GM11168 (cell line): ENCODE measurements around the gene MCRIP1.

ENCODE experiments used
- in situ Hi-C: fragments of 300-500 bp; cut with MboI; formaldehyde crosslinking; loops from one replicate; pipeline ENCODE4 v1.12.0; 2022; ENCODE audit warnings: low sequenced_read_pairs; ENCODE audit not compliant: unreplicated experiment

The MCRIP1 gene

DNA sequence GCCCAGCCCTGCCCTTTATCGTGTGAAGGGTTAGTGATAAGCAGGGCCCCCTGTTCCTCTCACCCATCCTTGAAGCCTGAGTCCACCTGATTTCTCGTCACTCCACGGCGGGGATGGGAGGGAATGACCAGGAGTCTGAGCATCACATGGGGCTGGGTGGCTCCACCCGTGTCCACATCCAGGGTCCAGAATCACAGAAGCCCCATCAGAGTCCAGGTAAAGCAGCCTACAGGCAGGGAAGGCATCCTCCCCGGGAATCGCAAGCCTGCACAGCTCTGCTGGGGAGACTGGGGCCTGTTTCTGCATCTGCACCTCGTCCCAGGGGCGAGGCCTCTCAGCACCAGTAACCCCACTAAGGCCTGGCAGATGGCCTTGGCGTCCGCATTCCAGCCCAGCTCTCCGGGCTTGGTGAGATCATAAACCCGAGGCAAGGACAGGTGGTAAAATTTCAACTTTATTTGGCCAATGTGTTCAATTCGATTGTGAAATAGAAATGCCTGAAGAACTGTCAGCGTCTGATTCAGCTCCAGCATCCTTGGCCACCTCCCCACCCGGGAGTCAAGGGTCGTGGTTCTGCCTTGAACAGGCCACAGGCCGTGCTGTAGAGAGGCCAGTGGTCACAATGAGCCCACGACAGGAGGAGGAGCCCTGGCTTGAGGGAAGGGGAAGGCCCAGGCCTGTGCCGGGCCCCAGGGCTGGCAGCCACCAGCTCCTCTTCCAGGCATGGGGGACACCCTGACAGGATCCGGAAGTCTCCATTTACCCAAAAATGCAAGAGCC lies 9.8 kb upstream of the MCRIP1 start:
- in situ Hi-C loops: loop anchor here (25.0 kb wide), 1 partner anchor 106 kb away; no protein-coding TSS in a partner anchor

DNA sequence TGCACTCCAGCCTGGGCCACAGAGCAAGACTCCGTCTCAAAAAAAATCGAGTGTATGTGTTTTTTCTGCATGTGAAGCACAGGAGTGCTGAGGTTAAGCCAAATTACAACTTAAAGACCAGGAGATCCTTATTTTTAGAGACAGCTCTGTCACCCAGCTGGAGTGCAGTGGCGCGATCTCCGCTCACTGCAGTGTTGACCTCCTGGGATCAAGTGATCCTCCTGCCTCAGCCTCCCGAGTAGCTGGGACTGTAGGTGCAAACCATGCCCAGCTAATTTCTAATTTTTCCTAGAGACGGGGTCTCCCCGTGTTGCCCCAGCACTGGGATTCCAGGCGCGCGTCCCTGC lies 9.3 kb upstream of the MCRIP1 start:
- in situ Hi-C loops: loop anchor here (25.0 kb wide), 1 partner anchor 105 kb away; no protein-coding TSS in a partner anchor

GRCh38 chr17:81841866-81842265 lies 8.8 kb upstream of the MCRIP1 start:
- in situ Hi-C loops: loop anchor here (25.0 kb wide), 1 partner anchor 105 kb away; no protein-coding TSS in a partner anchor

GRCh38 chr17:81840826-81841778 lies 8.0 kb upstream of the MCRIP1 start:
- in situ Hi-C loops: loop anchor here (25.0 kb wide), 1 partner anchor 104 kb away; no protein-coding TSS in a partner anchor

- in situ Hi-C loops: loop anchor here (25.0 kb wide), 1 partner anchor 103 kb away; no protein-coding TSS in a partner anchor
These were observed 7.0 kb upstream of the MCRIP1 start for GRCh38 chr17:81840059-81840458.

DNA sequence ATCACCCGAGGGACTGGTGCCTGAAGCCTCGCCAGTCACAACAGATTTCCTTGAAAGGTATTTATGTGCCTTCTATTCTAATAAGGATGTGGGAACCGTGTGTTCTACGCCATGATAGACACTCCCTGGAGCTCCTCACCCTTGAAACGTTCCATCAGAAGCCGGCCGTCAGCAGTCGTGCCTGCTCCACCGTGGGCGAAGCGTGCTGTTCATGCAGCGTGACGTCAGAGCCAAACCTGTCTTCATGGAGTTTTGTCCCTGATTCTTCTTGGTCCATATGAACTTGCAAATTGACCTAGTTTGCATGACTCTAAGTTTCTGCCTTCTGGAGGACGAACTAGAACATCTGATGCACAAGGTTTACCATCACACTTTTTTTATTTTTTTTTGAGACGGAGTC lies 6.2 kb upstream of the MCRIP1 start:
- in situ Hi-C loops: loop anchor here (25.0 kb wide), 1 partner anchor 102 kb away; no protein-coding TSS in a partner anchor

DNA sequence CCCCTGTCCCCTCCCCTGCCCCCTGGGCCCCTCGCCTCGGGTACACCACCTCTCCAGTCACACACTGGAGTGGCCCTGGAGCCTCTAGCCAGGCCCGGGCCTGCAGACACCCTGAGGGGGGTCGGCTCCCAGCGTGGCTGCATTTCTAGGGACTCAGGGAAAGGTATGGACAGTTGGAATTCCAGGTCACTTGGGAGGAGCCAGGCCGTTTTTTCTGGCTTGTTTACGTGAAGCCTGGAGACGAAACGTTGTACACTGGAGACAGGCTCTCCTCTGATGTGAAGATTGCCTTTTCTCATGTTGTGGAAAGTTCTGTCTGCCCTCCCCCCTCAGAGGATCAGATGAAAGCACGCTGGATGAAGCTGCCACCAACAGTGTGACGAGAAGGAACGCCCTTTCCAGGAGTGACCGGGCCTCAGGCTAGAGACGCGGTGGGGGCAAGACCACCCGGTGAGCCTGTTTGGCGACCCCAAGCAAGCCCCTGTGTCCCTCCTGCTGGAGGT lies 5.7 kb upstream of the MCRIP1 start:
- in situ Hi-C loops: loop anchor here (25.0 kb wide), 1 partner anchor 102 kb away; no protein-coding TSS in a partner anchor

DNA sequence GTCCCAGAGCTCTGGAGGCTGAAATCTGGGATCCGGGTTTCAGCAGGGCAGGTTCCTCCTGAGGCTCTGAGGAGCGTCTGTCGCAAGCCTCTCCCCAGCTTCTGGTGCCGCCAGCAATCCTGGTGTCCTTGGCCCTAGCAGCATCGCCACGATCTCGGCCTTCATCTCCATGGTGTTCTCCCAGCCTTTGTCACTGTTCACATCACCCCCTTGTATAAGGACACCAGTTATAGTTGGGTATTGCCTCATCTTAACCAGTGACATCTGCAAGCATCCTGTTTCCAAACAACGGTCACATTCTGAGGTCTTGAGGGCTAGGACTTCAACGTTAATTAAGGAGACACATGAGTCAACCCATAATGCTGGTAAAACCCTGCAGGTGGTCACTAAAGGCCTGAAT lies 4.5 kb upstream of the MCRIP1 start:
- in situ Hi-C loops: loop anchor here (25.0 kb wide), 1 partner anchor 100 kb away; no protein-coding TSS in a partner anchor

DNA sequence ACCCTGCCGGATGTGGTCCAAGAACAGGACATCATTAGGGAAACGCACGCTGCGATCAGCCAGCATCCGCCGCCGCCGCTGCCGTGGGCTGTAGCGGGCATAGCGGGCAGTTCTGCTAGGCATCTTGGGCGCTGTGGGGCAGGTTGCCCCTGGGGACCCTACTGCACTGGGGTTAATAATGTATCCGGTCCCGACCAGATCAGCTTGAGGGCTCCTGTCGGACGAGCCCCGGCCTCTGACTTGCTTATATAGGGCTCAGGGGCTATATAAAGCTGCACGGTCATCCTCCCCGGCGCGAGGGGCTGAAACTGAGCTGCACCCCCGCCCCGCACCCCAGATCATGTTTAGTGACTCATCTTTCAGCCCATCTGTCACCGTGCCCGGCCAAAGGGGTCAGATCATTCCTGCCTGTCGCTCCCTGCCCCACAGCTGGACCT lies 1.8 kb upstream of the MCRIP1 start, which contains the start of gene PPP1R27:
PPP1R27 (minus strand) TSS at position 220 of the 437 bp plus-strand sequence; CDS start at position 123, 97 bp downstream.
- in situ Hi-C loops: loop anchor here (25.0 kb wide), 1 partner anchor 98 kb away; no protein-coding TSS in a partner anchor

- in situ Hi-C loops: loop anchor here (25.0 kb wide), 1 partner anchor 97 kb away; no protein-coding TSS in a partner anchor
These were observed 1.1 kb upstream of the MCRIP1 start for GRCh38 chr17:81833921-81834830.

DNA sequence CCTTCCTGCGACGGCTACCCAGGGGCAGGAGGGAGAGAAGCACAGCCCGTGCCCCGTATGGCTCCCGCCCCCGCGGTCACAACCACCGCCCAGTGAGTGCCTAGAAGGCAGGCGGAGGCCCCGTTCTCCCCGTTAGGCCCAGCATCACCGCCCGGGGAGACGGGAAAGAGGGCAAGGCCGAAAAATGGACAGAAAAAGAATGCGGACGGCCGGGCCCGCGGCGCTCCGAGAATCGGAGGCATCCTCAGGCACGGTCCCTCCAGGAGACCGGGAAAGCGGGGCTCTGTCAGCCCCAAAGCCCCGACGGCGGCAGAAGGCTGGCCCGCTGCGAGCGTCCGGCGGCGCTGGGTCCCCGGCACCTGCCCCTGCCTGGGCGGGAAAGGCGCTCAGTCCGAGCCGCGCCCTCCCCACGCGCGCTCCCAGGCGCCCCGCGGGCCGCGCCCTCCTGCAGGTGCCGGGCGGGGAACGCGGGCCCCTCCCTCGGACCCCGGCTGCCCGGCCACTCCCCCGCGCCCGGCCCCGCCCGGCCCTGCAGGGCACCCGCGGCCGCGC lies 407 bp downstream of the MCRIP1 start:
- in situ Hi-C loops: loop anchor here (25.0 kb wide), 1 partner anchor 95 kb away; no protein-coding TSS in a partner anchor

GRCh38 chr17:81831957-81832607 lies 1.0 kb downstream of the MCRIP1 start:
- in situ Hi-C loops: loop anchor here (25.0 kb wide), 1 partner anchor 95 kb away; no protein-coding TSS in a partner anchor

- in situ Hi-C loops: loop anchor here (25.0 kb wide), 1 partner anchor 94 kb away; no protein-coding TSS in a partner anchor
These were observed 1.5 kb downstream of the MCRIP1 start for GRCh38 chr17:81831563-81831956.

GRCh38 chr17:81829858-81830257 lies 3.2 kb downstream of the MCRIP1 start:
- in situ Hi-C loops: loop anchor here (25.0 kb wide), 1 partner anchor 93 kb away; no protein-coding TSS in a partner anchor

DNA sequence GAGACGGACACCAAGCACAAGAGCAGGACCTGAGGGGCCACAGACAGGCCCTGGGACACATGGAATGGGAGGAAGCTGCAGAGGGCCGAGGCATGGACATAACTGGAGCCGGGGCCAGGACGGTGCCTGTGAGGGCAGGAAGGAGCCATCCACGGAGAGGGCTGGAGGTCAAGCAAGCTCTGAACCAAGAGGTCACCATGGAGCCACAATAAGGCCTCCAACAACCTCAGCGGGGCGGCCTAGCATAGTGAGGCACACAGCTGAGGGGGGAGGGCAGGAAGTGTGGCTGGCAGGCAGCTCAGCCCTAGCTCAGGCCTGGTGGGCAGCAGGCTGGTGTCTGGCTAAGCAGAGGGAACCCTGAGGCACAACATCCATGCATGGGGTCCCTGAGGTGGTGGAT lies 4.4 kb downstream of the MCRIP1 start:
- in situ Hi-C loops: loop anchor here (25.0 kb wide), 1 partner anchor 91 kb away; no protein-coding TSS in a partner anchor

DNA sequence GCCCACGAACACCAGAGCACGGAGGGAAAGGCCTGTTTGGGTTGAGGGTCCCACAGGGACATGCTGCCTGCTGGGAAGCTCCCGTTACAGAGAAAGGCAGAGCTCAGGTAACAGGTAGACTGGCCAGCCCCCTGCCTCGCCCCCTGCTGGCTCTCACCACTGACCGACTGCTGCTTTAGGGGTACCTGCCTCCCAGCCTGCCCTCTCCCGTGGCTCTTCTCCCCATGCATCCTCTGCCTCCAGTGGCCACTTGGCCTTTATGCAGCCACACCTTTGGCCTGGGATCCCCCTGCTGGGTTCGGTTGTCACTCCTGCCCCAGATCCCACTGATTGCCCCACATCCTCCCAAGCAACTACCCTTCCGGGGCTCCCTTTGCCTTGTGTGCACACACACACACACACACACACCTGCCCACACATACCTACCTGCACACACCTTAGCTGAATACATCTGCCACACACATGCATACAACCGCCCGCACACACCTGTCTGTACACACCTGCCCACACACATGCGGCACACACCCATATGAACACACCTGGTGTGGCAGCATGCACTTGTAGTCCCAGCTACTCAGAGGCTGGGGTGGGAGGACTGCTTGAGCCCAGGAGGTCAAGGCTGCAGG lies 7.1 kb downstream of the MCRIP1 start:
- in situ Hi-C loops: loop anchor here (25.0 kb wide), 1 partner anchor 89 kb away; no protein-coding TSS in a partner anchor

DNA sequence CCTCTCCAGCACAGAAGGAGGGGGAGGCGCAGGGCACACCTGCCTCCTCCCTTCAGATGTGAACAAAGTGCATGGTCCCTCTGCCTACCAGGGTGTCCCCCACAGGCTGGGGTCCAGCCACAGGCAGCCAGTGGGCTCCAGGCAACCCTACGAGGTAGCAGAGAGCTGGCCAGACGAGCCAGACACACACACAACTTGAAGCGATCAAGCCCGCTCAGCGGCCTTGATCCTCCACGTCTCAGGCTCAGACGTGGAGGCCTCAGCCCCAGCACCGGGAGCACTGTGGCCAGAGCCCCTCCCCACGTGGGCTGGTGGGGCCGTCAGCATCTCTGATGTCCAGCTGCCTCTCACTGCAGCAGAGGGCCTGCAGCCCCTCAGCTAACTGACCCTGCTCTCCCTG lies 8.5 kb downstream of the MCRIP1 start:
- in situ Hi-C loops: no loop called here
